ENCODE data around the gene GRM4.

Gene GRM4

DNA sequence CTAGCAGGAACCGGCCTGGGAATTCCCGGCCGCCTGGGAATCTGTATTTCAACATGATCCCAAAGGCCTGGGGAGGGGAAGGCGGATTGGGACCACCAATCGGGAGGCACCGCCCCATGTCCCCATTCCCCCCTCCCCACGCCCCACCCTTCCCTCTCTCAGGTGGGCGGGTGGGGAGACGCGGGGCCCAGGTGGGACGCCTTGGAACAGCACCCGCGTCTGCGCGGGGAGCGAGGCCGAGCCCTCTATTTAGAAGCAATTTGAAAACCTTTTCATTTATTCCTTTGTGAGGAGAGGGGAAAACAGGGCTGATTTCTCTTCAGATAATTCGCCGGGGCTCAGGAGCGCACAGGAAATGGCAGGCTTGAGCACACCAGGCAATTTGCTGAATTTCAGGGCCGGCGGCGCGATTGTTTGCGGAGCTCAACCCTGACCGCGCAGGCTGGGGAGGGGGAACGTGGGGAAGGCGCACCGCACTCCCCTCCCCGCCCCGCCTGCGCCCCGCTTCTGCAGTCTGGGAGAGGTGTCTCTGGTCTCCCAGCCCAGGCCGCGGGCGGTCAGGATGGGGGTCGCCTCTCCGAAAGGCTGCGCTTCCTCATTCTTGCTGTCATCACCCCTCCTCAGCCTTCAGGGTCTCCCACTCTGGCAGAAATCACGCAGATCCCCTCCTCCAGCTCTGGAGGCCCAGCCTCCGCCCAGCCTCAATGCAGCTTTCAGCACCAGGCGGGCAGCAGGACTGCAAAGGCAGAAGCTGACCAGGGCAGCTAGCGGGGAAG is 170.0 kb downstream of the GRM4 start:
- no peak for DNase-seq

GRCh38 chr6:33974471-33974870 is 171.4 kb downstream of the GRM4 start:
- DNase-seq = no peak

GRCh38 chr6:33974030-33974429 is 171.9 kb downstream of the GRM4 start:
- DNase-seq = no peak

DNA sequence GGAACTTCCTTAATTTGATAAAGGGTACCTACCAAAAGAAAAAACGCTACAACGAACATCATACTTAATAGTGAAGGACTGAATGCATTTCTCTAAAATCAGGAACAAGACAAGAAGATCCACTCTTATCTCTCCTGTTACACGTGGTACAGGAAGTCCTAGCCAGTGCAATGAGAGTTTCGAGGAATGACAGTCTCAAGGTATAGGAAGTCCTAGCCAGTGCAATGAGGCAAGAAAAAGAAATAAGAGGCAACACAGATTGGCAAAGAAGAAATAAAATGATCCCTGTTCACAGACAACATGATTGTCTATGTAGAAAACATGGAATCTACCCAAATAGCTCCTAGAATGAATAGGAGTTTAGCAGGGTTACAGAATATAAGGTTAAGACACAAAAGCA is 174.3 kb downstream of the GRM4 start:
- no peak for DNase-seq

Data from SW 1271 (cell line).